Neuronal stem cell (in vitro differentiated cells): ENCODE data around the gene UGT1A5. TPM values are rescaled to one million over a fixed set of nuclear protein-coding genes. Genes with fewer than 3 reads are reported as not detected.
A peak's percentile ranks its signal among the peaks of the same experiment; 100 is the strongest.

ENCODE experiments used
- DNase-seq: peaks from one replicate; pipeline ENCODE4 v3.0.0-alpha.2; 2013; ENCODE audit warnings: low spot score
- H2AFZ ChIP-seq: one replicate; pipeline ENCODE4 v1.6.1; 2013; ENCODE audit warnings: mild to moderate bottlenecking, low read length, inconsistent platforms
- H2AK5ac ChIP-seq: 2 replicates; pipeline ENCODE4 v1.6.1; 2013; ENCODE audit warnings: low read depth, mild to moderate bottlenecking, inconsistent platforms, low read length, moderate library complexity, mixed read lengths
- H2BK120ac ChIP-seq: 2 replicates; pipeline ENCODE4 v1.6.1; 2013; ENCODE audit warnings: low read depth, mild to moderate bottlenecking, inconsistent platforms, low read length, moderate library complexity, mixed read lengths
- H2BK12ac ChIP-seq: one replicate; pipeline ENCODE4 v1.6.1; 2013; ENCODE audit warnings: low read length, inconsistent platforms
- H2BK15ac ChIP-seq: 2 replicates; pipeline ENCODE4 v1.6.1; 2013; ENCODE audit warnings: mild to moderate bottlenecking, low read length, inconsistent platforms, mixed read lengths
- H2BK5ac ChIP-seq: one replicate; pipeline ENCODE4 v1.6.1; 2013; ENCODE audit warnings: inconsistent platforms, mild to moderate bottlenecking, low read length, moderate library complexity
- H3K14ac ChIP-seq: one replicate; pipeline ENCODE4 v1.6.1; 2013; ENCODE audit warnings: low read length, inconsistent platforms
- H3K18ac ChIP-seq: 2 replicates; pipeline ENCODE4 v1.6.1; 2013; ENCODE audit warnings: low read length, inconsistent platforms
- H3K23ac ChIP-seq: 2 replicates; pipeline ENCODE4 v1.6.1; 2013; ENCODE audit warnings: low read depth, mild to moderate bottlenecking, mixed read lengths, low read length, inconsistent platforms; ENCODE audit not compliant: poor library complexity
- H3K27ac ChIP-seq: replicated peaks from 3 replicates; pipeline ENCODE4 v1.5.1; 2013; ENCODE audit warnings: low read length, inconsistent platforms
- H3K27me3 ChIP-seq, 3 experiments: 2 replicates each; pipeline ENCODE4 v1.6.1; 2013; ENCODE audit warnings: low read length in 3 of 3, mild to moderate bottlenecking in 2 of 3, inconsistent platforms in 1 of 3, low read depth in 1 of 3, mixed read lengths in 1 of 3, moderate library complexity in 1 of 3; ENCODE audit not compliant: control insufficient read depth in 3 of 3, insufficient read depth in 3 of 3
- H3K36me3 ChIP-seq, 2 donors: replicated peaks in 1 of 2; 2 replicates each; pipeline ENCODE4 v1.6.1; 2013; ENCODE audit warnings: low read length in 2 of 2; ENCODE audit not compliant: control insufficient read depth in 2 of 2, insufficient read depth in 2 of 2
- H3K4ac ChIP-seq: 2 replicates; pipeline ENCODE4 v1.6.1; 2013; ENCODE audit warnings: inconsistent platforms, mild to moderate bottlenecking, low read length, moderate library complexity
- H3K4me1 ChIP-seq, 2 donors: 1 replicate in 1 of 2; 2 replicates in 1 of 2; pipeline ENCODE4 v1.6.1; 2013; ENCODE audit warnings: low read length in 2 of 2, low read depth in 1 of 2; ENCODE audit not compliant: control insufficient read depth in 2 of 2, insufficient read depth in 1 of 2
- H3K4me2 ChIP-seq: one replicate; pipeline ENCODE4 v1.6.1; 2013; ENCODE audit warnings: mild to moderate bottlenecking, low read length, inconsistent platforms; ENCODE audit not compliant: insufficient read depth, poor library complexity, severe bottlenecking
- H3K4me3 ChIP-seq, 2 donors: 2 replicates each; pipeline ENCODE4 v1.5.1; 2013; ENCODE audit warnings: low read length in 2 of 2, mild to moderate bottlenecking in 2 of 2, inconsistent platforms in 1 of 2, moderate library complexity in 1 of 2
- H3K79me1 ChIP-seq: one replicate; pipeline ENCODE4 v1.6.1; 2013; ENCODE audit warnings: low read depth, mild to moderate bottlenecking, inconsistent platforms, low read length, moderate library complexity
- H3K9ac ChIP-seq: one replicate; pipeline ENCODE4 v1.6.1; 2013; ENCODE audit warnings: mild to moderate bottlenecking, low read depth, low read length, inconsistent platforms; ENCODE audit not compliant: poor library complexity
- H3K9me3 ChIP-seq, 2 donors: replicated peaks in 1 of 2; 2 replicates each; pipeline versions ENCODE3 to v1.6.1; 2013; ENCODE audit warnings: low read length in 2 of 2, mild to moderate bottlenecking in 2 of 2, inconsistent platforms in 1 of 2, low read depth in 1 of 2, mixed read lengths in 1 of 2, moderate library complexity in 1 of 2; ENCODE audit not compliant: control insufficient read depth in 2 of 2, insufficient read depth in 1 of 2
- H4K8ac ChIP-seq: one replicate; pipeline ENCODE4 v1.6.1; 2013; ENCODE audit warnings: low read depth, mild to moderate bottlenecking, inconsistent platforms, low read length, moderate library complexity
- H4K91ac ChIP-seq: one replicate; pipeline ENCODE4 v1.6.1; 2013; ENCODE audit warnings: low read length, low read depth, mild to moderate bottlenecking, inconsistent platforms; ENCODE audit not compliant: poor library complexity
- WGBS, 2 donors: extraction: QIAGEN DNeasy Blood & Tissue Kit; methylation state at CpG; one replicate each; pipeline ENCODE4 v1.1.7; 2013; ENCODE audit warnings: missing lambda C conversion rate in 2 of 2, mixed read lengths in 1 of 2; ENCODE audit not compliant: insufficient read length in 2 of 2, insufficient replicate concordance in 1 of 2; ENCODE audit errors: extremely low coverage in 2 of 2; 5-methylcytosine and 5-hydroxymethylcytosine counted together
- polyA plus RNA-seq, 2 experiments: library from polyadenylated mRNA; stranded (reverse); fragments of 200-250 nt; gene quantifications; one replicate each; pipeline ENCODE4 v1.2.3, GENCODE V29; 2013

The UGT1A5 gene
- not detected for polyA plus RNA-seq (2013, experiment 1 of 2)
- polyA plus RNA-seq (2013, experiment 2 of 2): not detected

- H3K18ac ChIP-seq: no peak within 1 kb of the TSS
- no peak for DNase-seq
- peaks cover 0 to 7% of the 10 kb centered on the region in 2 donors for H3K4me1 ChIP-seq
- H2BK12ac ChIP-seq: peak within 1 kb of the TSS; percentile 4
- no peak within 1 kb of the TSS for H2BK5ac ChIP-seq
- no peaks in the 10 kb centered on the region for H3K36me3 ChIP-seq
- no peak within 1 kb of the TSS for H3K14ac ChIP-seq
- no peak within 1 kb of the TSS for H3K4me3 ChIP-seq
- no peak within 1 kb of the TSS for H4K91ac ChIP-seq
- no peak within 1 kb of the TSS for H3K4me2 ChIP-seq
- H3K23ac ChIP-seq: peak within 1 kb of the TSS; percentile 26
- H2AFZ ChIP-seq: no peak within 1 kb of the TSS
- H3K4ac ChIP-seq: no peak within 1 kb of the TSS
- no CpG with 5 or more reads among the region's 14 CpGs for WGBS, 2 donors
- peak within 1 kb of the TSS; percentile 42 for H2BK15ac ChIP-seq
- no peak within 1 kb of the TSS for H3K27ac ChIP-seq
- no peaks in the 10 kb centered on the region for H3K27me3 ChIP-seq
- no peak within 1 kb of the TSS for H2AK5ac ChIP-seq
- H3K9ac ChIP-seq: no peak within 1 kb of the TSS
- no peaks in the 10 kb centered on the region for H3K9me3 ChIP-seq
- no peak within 1 kb of the TSS for H4K8ac ChIP-seq
- H3K79me1 ChIP-seq: no peaks in the 10 kb centered on the region
- no peak within 1 kb of the TSS for H2BK120ac ChIP-seq
Measured at GRCh38 chr2:233712611-233713261, at the start of gene UGT1A5. UGT1A5 (plus strand) TSS chr2:233712907; CDS start chr2:233712992, 85 bp downstream.

GRCh38 chr2:233663911-233664310, 48.8 kb upstream of the UGT1A5 start:
- Histone ChIP-seq H3K79me1 (no peaks in the 10 kb centered on the region), H3K14ac (no peak overlapping the region), H3K27ac (no peak overlapping the region), H3K9ac (no peak overlapping the region), H3K18ac (no peak overlapping the region), H3K9me3 (no peaks in the 10 kb centered on the region), H2AK5ac (no peak overlapping the region), H2AFZ (no peak overlapping the region), H3K4me1 (no peaks in the 10 kb centered on the region), H2BK15ac (no peak overlapping the region), H3K4me2 (no peak overlapping the region), H3K23ac (no peak overlapping the region), H2BK12ac (no peak overlapping the region), H3K4ac (no peak overlapping the region), H2BK5ac (no peak overlapping the region), H3K36me3 (no peaks in the 10 kb centered on the region), H3K27me3 (no peaks in the 10 kb centered on the region), H4K8ac (no peak overlapping the region), H3K4me3 (no peak overlapping the region), H4K91ac (no peak overlapping the region), H2BK120ac (no peak overlapping the region)
- DNase-seq: no peak
- no CpG with 5 or more reads among the region's 1 CpG for WGBS, 2 donors

- H3K4ac ChIP-seq: no peak overlapping the region
- no peak overlapping the region for H2BK12ac ChIP-seq
- WGBS, 2 donors: no CpG with 5 or more reads among the region's 4 CpGs
Measured at GRCh38 chr2:233668605-233669260, 44.0 kb upstream of the UGT1A5 start.

GRCh38 chr2:233671290-233672161, 41.2 kb upstream of the UGT1A5 start, which contains the start of gene UGT1A9:
UGT1A9 (plus strand) TSS chr2:233671898; CDS start chr2:233671935, 37 bp downstream.
- Histone ChIP-seq H2AK5ac (no peak within 1 kb of the TSS), H2BK15ac (no peak within 1 kb of the TSS), H3K79me1 (no peaks in the 10 kb centered on the region), H2BK5ac (no peak within 1 kb of the TSS), H4K8ac (no peak within 1 kb of the TSS), H4K91ac (no peak within 1 kb of the TSS), H3K4me3 (no peak within 1 kb of the TSS), H3K4me1 (no peaks in the 10 kb centered on the region), H3K4me2 (no peak within 1 kb of the TSS), H3K4ac (no peak within 1 kb of the TSS), H3K27me3 (no peaks in the 10 kb centered on the region), H3K23ac (no peak within 1 kb of the TSS), H2BK120ac (no peak within 1 kb of the TSS), H3K9me3 (no peaks in the 10 kb centered on the region), H2BK12ac (no peak within 1 kb of the TSS), H3K27ac (no peak within 1 kb of the TSS), H3K14ac (no peak within 1 kb of the TSS), H3K36me3 (no peaks in the 10 kb centered on the region), H2AFZ (no peak within 1 kb of the TSS), H3K9ac (no peak within 1 kb of the TSS), H3K18ac (no peak within 1 kb of the TSS)
- DNase-seq: no peak
- no CpG with 5 or more reads among the region's 5 CpGs for WGBS, 2 donors

More at GRCh38 chr2:233668605-233669260, 44.0 kb upstream of the UGT1A5 start:
- Histone ChIP-seq H3K36me3 (no peaks in the 10 kb centered on the region), H2BK15ac (no peak overlapping the region), H3K27me3 (no peaks in the 10 kb centered on the region), H3K79me1 (no peaks in the 10 kb centered on the region), H3K4me1 (no peaks in the 10 kb centered on the region), H3K9ac (no peak overlapping the region), H3K23ac (no peak overlapping the region), H3K4me2 (no peak overlapping the region), H3K18ac (no peak overlapping the region), H4K8ac (no peak overlapping the region), H2BK5ac (no peak overlapping the region), H3K9me3 (no peaks in the 10 kb centered on the region), H2AFZ (no peak overlapping the region), H3K4me3 (no peak overlapping the region), H2BK120ac (no peak overlapping the region), H2AK5ac (no peak overlapping the region), H4K91ac (no peak overlapping the region), H3K27ac (no peak overlapping the region), H3K14ac (no peak overlapping the region)
- DNase-seq: no peak
